ENCODE results near the gene SOX1. TPM values are rescaled to one million over a fixed set of nuclear protein-coding genes. Genes with fewer than 3 reads are reported as not detected.

The SOX1 gene
- total RNA-seq, 1 donor from 2014 or later = not detected

DNA sequence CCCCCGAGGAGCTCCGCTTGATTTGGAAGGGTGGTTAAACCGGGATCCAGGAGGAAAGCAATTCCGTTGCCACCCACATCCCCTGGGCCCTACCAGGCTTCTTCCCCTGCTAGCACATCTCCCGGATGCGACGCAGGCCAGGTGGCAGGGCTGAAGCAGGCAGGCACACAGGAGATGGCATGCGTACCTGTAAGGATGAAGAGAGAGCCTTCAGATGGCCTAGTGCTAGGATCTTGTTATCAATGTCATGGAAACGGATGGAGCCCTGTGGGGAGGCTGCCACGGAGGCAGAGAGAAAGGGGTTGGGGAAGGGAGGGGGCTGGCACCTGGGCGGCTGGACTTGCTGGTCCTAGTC lies 8.5 kb upstream of the SOX1 start:
- no peak for DNase-seq (ENCODE audit: extremely low read depth, low read depth, low spot score)

DNA sequence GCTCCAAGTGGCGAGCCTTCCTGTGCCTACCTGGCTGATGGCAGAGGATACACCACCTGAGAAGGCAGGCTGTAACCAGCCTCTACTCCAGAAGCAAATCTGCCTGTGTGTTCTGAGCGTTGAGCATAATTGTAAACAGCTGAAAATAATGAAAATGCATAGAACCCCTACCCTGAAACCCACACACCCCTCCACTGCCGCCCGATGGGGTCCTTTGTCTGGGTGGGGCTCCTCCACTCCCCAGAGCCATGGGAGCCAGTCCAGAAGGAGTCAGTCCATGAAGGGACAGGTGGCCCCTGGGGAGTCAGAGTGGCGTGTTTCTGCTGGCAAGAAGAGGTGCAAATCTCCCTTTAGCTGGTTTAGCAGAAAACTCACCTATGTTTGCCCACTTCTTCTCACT lies 8.0 kb upstream of the SOX1 start:
- DNase-seq (ENCODE audit: extremely low read depth, low read depth, low spot score) = no peak

DNA sequence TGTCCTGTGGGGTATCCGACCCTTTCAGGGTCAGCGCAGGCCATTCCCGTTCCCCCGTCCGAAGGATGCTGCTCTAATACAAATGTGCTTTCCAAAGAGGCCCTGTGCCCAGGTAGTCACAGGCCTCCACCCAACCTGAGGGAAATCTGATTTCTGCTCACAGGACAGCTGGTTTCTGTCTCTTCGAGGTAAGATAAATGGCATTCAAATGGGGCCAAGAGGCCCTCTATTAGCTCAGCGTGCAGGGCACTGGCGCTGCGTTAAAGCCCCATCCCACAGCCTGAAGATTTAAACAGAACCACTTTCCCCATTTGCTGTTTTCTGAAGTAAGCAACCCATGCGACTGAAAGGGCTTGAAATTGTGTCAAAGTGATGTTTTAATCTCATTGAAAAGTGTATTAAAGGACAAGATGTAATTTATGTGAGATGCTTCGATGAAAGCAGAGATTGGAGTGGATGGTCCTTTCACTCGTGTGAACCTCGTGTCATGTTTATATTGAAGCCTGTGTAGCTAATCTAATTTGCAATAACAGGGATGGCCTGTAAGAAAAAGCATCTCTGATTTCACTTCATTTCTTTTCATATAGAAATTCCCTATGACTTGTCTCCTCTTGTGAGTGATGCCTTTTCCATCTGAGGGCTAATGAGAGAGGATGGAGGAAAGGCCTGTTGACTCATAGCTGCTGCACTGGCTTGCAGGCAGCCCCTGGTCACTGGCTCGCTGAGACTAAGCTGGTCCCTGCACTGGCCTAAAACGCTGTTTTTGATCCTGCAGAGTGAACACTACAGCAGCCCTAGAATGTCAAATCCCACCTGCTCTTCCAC lies 7.3 kb upstream of the SOX1 start:
- no peak for DNase-seq (ENCODE audit: extremely low read depth, low read depth, low spot score)

DNA sequence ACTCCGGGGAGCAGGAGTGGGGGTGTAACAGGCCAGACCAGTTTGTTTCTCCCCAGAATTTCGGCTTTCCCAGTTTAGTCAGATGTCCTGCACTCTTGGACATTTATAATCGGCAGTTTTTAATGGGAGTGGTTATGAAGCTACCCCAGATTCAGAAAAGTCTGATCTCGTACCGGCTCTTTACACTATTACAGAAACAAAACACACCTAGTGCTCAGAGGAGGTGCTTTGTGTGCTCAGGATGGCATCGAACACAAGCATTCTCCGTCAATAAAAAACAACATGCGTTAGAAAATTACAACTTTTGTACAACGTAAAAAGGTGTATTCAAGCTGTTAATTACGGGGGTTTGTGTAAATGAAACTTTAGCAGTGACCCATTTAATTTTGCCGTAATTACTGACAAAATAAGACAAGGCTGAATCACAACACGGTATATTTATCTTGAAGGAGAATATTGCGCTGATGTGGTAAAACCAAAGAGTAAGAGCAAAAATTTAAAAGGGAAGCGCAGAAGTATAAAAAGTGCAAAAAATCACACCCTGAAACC lies 6.6 kb upstream of the SOX1 start:
- DNase-seq (ENCODE audit: extremely low read depth, low read depth, low spot score) = no peak

DNA sequence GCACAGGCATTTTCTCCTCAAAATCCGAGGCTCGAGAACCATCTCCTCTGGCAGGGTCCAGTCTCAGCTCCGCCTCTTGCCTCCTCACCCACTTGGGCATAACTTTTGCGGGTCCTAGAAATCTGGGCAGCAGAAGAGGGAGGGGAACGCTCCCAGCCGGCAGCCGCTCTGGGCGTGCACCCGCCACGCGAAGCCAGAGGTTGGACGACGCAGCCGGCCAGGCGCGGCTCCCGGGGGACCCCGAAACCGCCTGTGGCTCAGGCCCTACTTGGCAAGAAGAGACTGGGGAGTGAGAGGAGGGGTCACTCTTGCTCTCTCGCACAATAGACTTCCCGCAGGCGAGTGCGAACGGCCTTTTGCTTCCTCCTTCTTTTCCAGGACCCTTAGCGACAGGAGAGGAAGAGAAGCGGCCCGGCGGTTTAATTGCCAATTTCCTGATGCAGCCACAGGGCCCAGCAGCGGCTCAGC lies 6.0 kb upstream of the SOX1 start:
- DNase-seq (ENCODE audit: extremely low read depth, low read depth, low spot score) = no peak

DNA sequence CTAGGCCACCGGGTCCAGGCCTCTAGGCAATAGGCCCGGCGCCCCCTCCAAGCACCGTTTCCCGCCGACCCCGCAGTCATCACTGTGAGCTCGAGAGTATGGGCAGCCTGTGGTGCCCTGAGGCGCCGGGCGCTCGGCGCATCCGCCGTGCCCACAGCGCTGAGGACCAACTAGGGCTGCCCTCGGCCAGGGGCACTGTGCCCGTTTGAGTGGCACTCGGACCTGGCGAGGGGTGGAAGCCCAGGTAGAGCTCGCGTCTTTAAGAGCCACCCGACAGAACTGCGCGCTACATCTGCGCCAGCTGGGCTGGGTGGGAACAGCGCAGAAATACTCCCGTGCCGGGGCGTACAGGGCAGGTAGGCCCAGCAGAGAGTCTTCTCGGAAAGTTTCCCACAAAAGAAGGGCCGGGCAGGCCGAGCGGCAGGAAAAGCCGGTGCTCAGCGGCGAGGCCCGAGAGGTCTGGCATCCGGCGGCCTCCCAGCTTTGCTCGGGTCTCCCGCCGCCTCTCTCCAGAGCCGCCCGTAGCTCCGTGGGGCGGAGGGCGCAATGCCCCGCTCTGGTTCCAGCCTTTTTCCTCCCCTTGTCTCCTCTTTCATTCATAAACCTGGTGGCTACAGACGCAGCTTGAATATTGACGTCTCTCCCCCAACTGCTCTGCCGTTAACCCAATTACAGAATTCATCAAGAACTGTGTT lies 5.4 kb upstream of the SOX1 start:
- no peak for DNase-seq (ENCODE audit: extremely low read depth, low read depth, low spot score)

DNA sequence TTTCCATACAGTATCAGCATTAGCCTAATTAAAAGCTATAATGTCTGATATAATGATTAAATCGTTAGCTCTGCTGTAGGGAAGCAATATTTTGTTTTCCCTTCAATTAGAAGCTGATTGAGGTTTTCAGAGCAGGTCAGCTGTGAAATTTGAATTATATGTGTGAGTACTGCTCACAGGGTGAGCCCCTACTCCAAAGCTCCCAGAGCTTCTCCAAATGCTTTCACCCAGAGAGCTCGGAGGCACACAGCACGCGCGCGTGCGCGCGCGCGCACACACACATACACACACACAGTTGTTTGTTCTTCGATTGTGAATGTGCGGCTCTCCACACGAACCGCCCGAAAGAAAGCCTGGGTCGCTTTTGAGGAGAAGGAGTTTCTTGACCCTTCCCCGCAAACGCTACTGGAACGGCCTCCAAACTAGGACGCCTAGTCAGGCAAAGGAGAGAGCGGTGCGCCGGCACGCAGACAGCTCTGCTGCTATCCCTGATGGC lies 4.8 kb upstream of the SOX1 start:
- DNase-seq (ENCODE audit: extremely low read depth, low read depth, low spot score) = no peak

DNA sequence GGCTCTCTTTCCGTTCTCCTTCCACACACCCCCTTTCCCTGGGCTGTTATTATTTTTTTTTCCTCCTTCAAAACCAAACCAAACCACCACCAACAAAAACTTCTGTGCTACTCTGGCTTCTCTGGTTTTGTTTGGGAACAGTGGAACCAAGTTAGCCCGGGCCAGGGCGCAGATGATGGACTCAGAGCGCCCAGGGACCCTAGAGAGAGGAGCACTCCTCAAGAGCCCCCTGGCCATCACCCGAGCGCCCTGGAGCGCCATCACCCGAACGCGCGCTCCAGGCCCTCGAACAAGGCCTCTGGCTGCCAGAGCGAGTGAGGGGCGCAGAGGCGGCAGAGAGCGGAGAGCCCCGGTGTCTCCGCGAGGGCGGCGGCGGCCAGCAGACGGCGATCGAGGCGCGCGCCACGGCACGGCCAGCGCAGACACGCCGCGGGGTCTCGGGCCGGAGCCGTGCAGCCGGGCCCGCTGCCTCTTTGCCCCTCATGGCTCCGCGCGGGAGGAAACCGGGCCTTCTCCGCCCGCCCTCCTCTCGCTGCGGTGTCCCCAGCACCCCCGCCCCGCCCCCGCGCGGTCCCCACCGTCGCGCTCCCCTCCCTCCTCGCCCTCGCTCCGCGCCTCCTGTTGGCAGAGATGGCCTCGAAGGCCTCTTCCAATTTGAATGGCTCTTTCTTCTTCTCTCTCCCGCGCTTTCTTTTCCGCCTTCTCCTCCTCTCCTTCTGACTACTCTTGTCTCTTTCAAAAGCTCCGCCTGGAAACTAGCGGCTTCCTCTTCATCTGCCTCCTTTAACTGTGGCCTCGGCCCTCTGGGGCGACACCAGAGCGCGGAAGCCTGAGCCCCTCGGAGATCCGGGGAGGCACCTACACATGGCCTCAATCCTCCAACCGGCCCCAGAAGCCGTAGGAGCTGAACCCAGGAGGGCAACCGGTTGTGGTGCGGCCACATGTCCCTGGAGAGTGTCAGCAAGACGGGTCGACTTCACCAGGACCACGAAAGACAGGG lies 4.1 kb upstream of the SOX1 start:
- DNase-seq (ENCODE audit: extremely low read depth, low read depth, low spot score) = no peak

DNA sequence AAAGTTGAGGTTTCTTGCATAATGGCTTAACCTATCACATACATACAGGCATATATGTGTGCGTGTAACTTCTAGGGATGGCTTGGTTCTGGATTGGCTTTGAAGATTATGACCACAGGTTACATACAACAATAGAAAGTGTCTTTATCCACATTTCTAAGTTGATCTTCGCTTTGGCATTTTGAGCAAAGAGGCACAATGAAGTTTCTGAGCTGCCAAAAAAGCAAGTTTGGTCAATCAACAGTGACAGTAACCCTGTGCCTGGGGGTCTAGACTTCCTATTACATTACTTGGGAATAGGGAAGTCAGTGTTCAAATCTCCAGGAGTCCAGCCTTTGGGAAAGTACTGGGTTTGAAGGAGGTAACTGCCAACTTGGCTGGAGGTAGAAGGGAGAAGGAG lies 3.1 kb upstream of the SOX1 start:
- DNase-seq (ENCODE audit: extremely low read depth, low read depth, low spot score) = no peak

DNA sequence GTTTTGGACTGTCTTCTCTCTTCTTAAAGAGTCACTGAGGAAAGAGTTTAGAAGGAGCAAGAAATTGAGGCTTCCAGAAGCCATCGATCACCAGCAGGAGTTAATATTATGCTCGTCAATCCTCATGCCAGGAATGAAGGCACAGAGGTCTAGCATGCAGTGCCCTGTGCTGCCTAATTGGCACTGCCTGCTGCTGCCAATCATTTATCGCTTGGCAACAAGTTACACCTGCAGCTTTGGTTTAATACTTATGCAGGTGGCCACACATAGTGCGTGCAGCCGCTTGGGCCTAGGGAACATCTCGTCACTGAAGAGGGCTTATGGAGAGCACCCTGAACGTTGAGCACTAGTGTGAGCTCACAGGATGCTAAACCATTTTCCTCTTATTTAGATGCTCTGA lies 2.7 kb upstream of the SOX1 start:
- no peak for DNase-seq (ENCODE audit: extremely low read depth, low read depth, low spot score)

DNA sequence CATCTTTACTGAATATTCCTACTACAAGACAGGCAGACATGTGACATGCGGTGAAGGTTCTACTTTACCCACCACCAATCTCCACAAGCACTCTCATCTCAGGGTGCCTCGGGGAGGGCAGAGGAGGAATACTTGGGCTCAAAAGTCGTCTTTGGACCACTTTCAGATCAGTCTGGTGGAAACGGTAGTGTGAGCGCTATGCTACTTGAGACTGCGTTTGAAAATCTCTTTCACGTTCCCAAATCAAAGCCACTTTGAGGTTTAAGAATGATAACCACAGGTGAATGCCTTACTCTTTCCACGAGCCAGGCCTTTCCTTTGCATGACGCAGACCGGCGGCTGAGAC lies 1.5 kb upstream of the SOX1 start:
- no peak for DNase-seq (ENCODE audit: extremely low read depth, low read depth, low spot score)

DNA sequence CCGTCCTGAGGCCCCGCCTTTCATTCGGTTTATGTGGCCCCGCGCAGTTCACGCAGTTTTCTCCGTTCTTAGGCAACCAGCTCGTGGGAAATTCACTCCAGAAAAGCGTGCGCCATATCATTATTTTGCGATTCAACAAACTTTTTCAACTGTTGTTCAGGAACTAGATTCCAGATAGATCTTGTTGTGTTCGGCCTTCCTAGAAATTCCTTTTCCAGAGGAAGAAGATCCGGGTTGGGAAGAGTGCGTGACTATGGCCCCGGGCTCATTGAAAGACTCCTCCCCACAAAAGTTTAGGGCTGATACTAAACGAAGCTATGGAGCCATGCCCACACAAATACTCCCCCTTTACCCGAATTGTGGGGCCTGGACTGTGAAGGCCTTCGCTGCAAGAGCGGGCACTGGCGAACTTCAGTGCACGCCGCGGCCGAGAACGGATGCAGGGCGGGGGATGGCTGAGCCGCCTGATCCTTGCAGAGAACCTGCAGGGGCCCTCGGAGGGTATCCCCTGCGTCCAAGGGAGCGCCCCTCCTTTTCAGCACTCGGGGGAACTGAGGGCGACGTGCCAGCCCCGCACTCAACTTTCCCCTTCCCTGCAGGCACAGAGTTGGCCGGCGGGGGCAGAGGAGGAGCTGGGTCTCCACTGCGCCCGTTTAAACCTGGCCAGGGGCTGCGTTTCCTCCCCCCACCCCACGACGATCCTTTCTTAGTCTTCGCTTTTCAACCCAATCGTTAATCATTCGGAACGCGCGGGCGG lies 904 bp upstream of the SOX1 start:
- no peak for DNase-seq (ENCODE audit: extremely low read depth, low read depth, low spot score)

DNA sequence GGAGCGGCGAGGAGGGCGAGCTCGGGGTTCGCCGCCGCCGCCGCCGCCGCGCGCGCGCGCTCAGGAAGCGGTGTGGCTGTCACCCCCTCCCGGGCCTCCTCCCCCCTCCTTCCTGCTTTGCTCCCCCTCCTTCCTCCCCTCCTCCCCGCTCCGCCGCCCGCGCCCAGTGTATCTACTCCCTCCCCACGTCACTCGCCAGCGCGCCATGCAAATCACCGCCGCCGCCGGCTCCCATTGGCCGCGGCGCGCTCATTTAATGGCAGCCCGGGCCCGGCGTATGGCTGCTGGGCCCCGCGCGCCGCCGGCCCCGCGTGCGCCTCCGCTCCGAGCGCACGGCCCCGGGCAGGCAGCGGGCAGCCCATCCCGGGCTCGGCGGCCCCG lies 335 bp upstream of the SOX1 start:
- DNase-seq (ENCODE audit: extremely low read depth, low read depth, low spot score) = no peak

DNA sequence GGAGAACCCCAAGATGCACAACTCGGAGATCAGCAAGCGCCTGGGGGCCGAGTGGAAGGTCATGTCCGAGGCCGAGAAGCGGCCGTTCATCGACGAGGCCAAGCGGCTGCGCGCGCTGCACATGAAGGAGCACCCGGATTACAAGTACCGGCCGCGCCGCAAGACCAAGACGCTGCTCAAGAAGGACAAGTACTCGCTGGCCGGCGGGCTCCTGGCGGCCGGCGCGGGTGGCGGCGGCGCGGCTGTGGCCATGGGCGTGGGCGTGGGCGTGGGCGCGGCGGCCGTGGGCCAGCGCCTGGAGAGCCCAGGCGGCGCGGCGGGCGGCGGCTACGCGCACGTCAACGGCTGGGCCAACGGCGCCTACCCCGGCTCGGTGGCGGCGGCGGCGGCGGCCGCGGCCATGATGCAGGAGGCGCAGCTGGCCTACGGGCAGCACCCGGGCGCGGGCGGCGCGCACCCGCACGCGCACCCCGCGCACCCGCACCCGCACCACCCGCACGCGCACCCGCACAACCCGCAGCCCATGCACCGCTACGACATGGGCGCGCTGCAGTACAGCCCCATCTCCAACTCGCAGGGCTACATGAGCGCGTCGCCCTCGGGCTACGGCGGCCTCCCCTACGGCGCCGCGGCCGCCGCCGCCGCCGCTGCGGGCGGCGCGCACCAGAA lies 1.1 kb downstream of the SOX1 start:
- DNase-seq (ENCODE audit: extremely low read depth, low read depth, low spot score) = no peak

DNA sequence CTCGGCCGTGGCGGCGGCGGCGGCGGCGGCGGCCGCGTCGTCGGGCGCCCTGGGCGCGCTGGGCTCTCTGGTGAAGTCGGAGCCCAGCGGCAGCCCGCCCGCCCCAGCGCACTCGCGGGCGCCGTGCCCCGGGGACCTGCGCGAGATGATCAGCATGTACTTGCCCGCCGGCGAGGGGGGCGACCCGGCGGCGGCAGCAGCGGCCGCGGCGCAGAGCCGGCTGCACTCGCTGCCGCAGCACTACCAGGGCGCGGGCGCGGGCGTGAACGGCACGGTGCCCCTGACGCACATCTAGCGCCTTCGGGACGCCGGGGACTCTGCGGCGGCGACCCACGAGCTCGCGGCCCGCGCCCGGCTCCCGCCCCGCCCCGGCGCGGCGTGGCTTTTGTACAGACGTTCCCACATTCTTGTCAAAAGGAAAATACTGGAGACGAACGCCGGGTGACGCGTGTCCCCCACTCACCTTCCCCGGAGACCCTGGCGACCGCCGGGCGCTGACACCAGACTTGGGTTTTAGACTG lies 1.7 kb downstream of the SOX1 start:
- no peak for DNase-seq (ENCODE audit: extremely low read depth, low read depth, low spot score)

DNA sequence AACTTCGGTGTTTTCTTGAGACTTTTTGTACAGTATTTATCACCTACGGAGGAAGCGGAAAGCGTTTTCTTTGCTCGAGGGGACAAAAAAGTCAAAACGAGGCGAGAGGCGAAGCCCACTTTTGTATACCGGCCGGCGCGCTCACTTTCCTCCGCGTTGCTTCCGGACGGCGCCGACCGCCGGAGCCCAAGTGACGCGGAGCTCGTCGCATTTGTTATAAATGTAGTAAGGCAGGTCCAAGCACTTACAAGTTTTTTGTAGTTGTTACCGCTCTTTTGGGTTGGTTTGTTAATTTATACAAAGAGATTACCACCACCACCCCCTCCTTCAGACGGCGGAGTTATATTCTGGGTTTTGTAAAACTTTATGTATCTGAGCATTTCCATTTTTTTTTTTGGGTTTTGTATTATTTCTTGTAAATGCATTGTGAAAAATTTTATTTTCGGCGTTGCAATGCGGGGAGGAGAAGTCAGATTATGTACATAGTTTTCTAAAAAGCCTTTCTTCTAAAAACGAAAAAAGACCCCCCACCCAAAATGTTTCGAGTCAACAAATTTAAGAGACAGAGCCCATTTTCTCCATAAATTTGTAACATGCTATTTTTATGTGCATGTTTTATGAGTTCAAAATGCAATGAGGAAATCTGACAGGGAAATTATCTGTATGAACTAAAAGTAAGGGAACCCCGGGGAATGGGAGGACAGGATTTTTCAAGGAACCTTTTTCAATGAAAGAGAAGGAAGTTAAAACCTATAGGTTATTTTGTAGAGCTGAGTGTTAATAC lies 2.3 kb downstream of the SOX1 start:
- DNase-seq (ENCODE audit: extremely low read depth, low read depth, low spot score) = no peak

DNA sequence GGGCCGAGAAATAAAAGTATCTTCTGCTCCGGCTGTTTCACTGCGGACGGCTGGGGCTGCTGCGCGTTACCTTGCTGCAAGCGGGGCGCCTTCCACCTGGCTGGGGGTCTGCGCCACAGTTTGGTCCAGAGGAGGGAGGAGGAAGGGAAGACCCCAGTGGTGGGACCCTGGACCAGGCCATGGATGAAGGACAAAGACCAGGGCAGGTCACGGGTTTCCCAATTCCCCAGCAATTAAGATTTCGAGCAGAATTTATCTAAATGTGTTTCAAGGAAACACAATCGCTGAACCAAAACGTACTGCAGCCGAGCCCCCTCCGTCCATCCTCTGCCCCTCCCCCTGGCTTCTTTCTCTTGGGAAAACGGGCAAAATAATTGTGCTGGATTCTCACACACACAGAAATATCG lies 2.9 kb downstream of the SOX1 start:
- no peak for DNase-seq (ENCODE audit: extremely low read depth, low read depth, low spot score)

DNA sequence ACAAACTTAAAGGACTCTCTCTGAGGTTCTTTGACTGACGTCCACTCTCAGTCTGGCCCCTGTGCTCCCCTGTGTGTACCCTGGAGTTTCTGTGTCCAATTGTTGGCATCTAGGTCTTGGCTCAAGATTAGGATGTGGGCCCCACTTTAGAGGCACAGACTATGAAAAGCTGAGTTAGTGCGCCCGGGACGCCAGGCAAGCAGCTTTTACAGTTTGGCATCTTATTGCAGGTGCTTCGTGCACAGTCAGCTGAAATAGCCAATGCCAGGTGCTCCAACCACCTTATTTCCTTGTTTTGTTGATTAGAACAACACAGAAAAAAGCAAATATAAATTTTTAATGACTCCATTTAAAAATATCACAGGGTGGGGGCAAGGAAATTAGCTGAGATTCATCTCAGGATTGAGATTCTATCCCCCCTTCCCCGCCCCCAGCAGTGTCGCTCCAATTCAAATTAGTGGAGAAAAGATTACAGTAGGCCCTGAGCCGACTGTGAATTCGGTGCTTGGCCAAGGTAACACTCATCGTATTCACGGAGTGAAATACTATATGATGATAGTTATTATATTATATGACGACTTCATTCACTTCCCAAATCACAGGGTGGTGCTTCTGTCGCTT lies 4.3 kb downstream of the SOX1 start:
- DNase-seq (ENCODE audit: extremely low read depth, low read depth, low spot score) = no peak

Measured in glomerular endothelial cell (primary cell).